ENCODE data around the gene TMEM132D. TPM values are rescaled to one million over a fixed set of nuclear protein-coding genes. Genes with fewer than 3 reads are reported as not detected.
A peak's percentile ranks its signal among the peaks of the same experiment; 100 is the strongest.

TMEM132D gene
- total and polyA plus RNA-seq, 2 experiments from 2014 or later, result 2.0 to 2.4 TPM

- no peak overlapping the region for H2AFZ ChIP-seq
- no peak overlapping the region for H3K4me3 ChIP-seq
- H3K36me3 ChIP-seq (replicated peaks; ENCODE audit: insufficient read depth, low read depth), result no peaks in the 10 kb centered on the region
- H3K4me2 ChIP-seq, result no peak overlapping the region
- H3K9me2 ChIP-seq (replicated peaks; ENCODE audit: insufficient read depth), result no peaks in the 10 kb centered on the region
- H3K79me2 ChIP-seq, result no peaks in the 10 kb centered on the region
- DNase-seq (ENCODE audit: low spot score), result no peak
- no peaks in the 10 kb centered on the region for H3K4me1 ChIP-seq (ENCODE audit: insufficient read depth)
- H3K27ac ChIP-seq, result no peak overlapping the region
- no peaks in the 10 kb centered on the region for H3K9me3 ChIP-seq (ENCODE audit: low read depth)
- peaks cover 3% of the 10 kb centered on the region for H3K27me3 ChIP-seq
- 95% methylated on average over 4 of the region's 4 CpGs for WGBS (ENCODE audit: low lambda C conversion rate, missing lambda C conversion rate)
- no peaks in the 10 kb centered on the region for H4K20me1 ChIP-seq (ENCODE audit: insufficient read depth, poor library complexity, severe bottlenecking)
- TF ChIP-seq EZH2phosphoT487 (IDR thresholded peaks at IDR 0.05; ENCODE audit: low read depth, severe bottlenecking, unreplicated experiment) (no peak), EZH2 (IDR thresholded peaks at IDR 0.05; ENCODE audit: borderline replicate concordance) (no peak), CTCF (IDR thresholded peaks at IDR 0.05; ENCODE audit: poor library complexity) (no peak)
Observed at GRCh38 chr12:129893691-129894090, 10.1 kb downstream of the TMEM132D start.

GRCh38 chr12:129887101-129887500 lies 16.7 kb downstream of the TMEM132D start:
- peak; percentile 49 for DNase-seq (ENCODE audit: low spot score)
- H4K20me1 ChIP-seq (ENCODE audit: insufficient read depth, poor library complexity, severe bottlenecking), result no peaks in the 10 kb centered on the region
- H3K27me3 ChIP-seq, result no peaks in the 10 kb centered on the region
- H3K9me2 ChIP-seq (replicated peaks; ENCODE audit: insufficient read depth), result no peaks in the 10 kb centered on the region
- no peak overlapping the region for H3K4me3 ChIP-seq
- TF ChIP-seq CTCF (IDR thresholded peaks at IDR 0.05; ENCODE audit: poor library complexity) (no peak), EZH2phosphoT487 (IDR thresholded peaks at IDR 0.05; ENCODE audit: low read depth, severe bottlenecking, unreplicated experiment) (no peak), EZH2 (IDR thresholded peaks at IDR 0.05; ENCODE audit: borderline replicate concordance) (no peak)
- no peaks in the 10 kb centered on the region for H3K79me2 ChIP-seq
- H2AFZ ChIP-seq, result no peak overlapping the region
- no peaks in the 10 kb centered on the region for H3K9me3 ChIP-seq (ENCODE audit: low read depth)
- H3K4me1 ChIP-seq (ENCODE audit: insufficient read depth), result no peaks in the 10 kb centered on the region
- WGBS (ENCODE audit: low lambda C conversion rate, missing lambda C conversion rate), result 17% methylated on average over 4 of the region's 4 CpGs
- H3K4me2 ChIP-seq, result no peak overlapping the region
- no peaks in the 10 kb centered on the region for H3K36me3 ChIP-seq (replicated peaks; ENCODE audit: insufficient read depth, low read depth)
- no peak overlapping the region for H3K27ac ChIP-seq

GRCh38 chr12:129886541-129886940 lies 17.3 kb downstream of the TMEM132D start:
- no peaks in the 10 kb centered on the region for H3K9me3 ChIP-seq (ENCODE audit: low read depth)
- no peaks in the 10 kb centered on the region for H3K79me2 ChIP-seq
- no peak for DNase-seq (ENCODE audit: low spot score)
- no peak overlapping the region for H3K4me3 ChIP-seq
- no peaks in the 10 kb centered on the region for H3K36me3 ChIP-seq (replicated peaks; ENCODE audit: insufficient read depth, low read depth)
- TF ChIP-seq EZH2phosphoT487 (IDR thresholded peaks at IDR 0.05; ENCODE audit: low read depth, severe bottlenecking, unreplicated experiment) (no peak), EZH2 (IDR thresholded peaks at IDR 0.05; ENCODE audit: borderline replicate concordance) (no peak), CTCF (IDR thresholded peaks at IDR 0.05; ENCODE audit: poor library complexity) (no peak)
- H3K27ac ChIP-seq, result no peak overlapping the region
- 79% methylated on average over 5 of the region's 5 CpGs for WGBS (ENCODE audit: low lambda C conversion rate, missing lambda C conversion rate)
- no peaks in the 10 kb centered on the region for H3K27me3 ChIP-seq
- no peaks in the 10 kb centered on the region for H3K4me1 ChIP-seq (ENCODE audit: insufficient read depth)
- no peaks in the 10 kb centered on the region for H4K20me1 ChIP-seq (ENCODE audit: insufficient read depth, poor library complexity, severe bottlenecking)
- no peak overlapping the region for H2AFZ ChIP-seq
- no peaks in the 10 kb centered on the region for H3K9me2 ChIP-seq (replicated peaks; ENCODE audit: insufficient read depth)
- H3K4me2 ChIP-seq, result no peak overlapping the region

- H3K36me3 ChIP-seq (replicated peaks; ENCODE audit: insufficient read depth, low read depth), result no peaks in the 10 kb centered on the region
- no peak overlapping the region for H3K4me3 ChIP-seq
- H3K9me3 ChIP-seq (ENCODE audit: low read depth), result no peaks in the 10 kb centered on the region
- WGBS (ENCODE audit: low lambda C conversion rate, missing lambda C conversion rate), result 20% methylated on average over 3 of the region's 3 CpGs
- no peak overlapping the region for H3K27ac ChIP-seq
- no peak for DNase-seq (ENCODE audit: low spot score)
- no peaks in the 10 kb centered on the region for H3K9me2 ChIP-seq (replicated peaks; ENCODE audit: insufficient read depth)
- TF ChIP-seq EZH2 (IDR thresholded peaks at IDR 0.05; ENCODE audit: borderline replicate concordance) (no peak), EZH2phosphoT487 (IDR thresholded peaks at IDR 0.05; ENCODE audit: low read depth, severe bottlenecking, unreplicated experiment) (no peak), CTCF (IDR thresholded peaks at IDR 0.05; ENCODE audit: poor library complexity) (no peak)
- no peak overlapping the region for H2AFZ ChIP-seq
- no peaks in the 10 kb centered on the region for H3K79me2 ChIP-seq
- H3K27me3 ChIP-seq, result no peaks in the 10 kb centered on the region
- no peak overlapping the region for H3K4me2 ChIP-seq
- no peaks in the 10 kb centered on the region for H4K20me1 ChIP-seq (ENCODE audit: insufficient read depth, poor library complexity, severe bottlenecking)
- H3K4me1 ChIP-seq (ENCODE audit: insufficient read depth), result no peaks in the 10 kb centered on the region
Observed at GRCh38 chr12:129885287-129885686, 18.5 kb downstream of the TMEM132D start.
